Activated CD4-positive, alpha-beta T cell treated with anti-CD3 and anti-CD28 coated beads, Interleukin-2, amount 50 U/mL, for 1 hour (primary cell): ENCODE results near the gene PIERCE2.
A peak's percentile ranks its signal among the peaks of the same experiment; 100 is the strongest.
"Not testable (repeated sequence)": the region's sequence is repeated elsewhere in the genome, so short reads cannot be mapped to it uniquely, and the experiment has no call there.

Source experiments
- DNase-seq: peaks from one replicate; pipeline ENCODE4 v3.0.0-alpha.2; 2020

The PIERCE2 gene, protein sequence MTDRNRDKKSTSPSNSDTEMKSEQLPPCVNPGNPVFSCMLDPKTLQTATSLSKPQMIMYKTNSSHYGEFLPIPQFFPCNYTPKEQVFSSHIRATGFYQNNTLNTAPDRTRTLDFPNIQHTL

DNA sequence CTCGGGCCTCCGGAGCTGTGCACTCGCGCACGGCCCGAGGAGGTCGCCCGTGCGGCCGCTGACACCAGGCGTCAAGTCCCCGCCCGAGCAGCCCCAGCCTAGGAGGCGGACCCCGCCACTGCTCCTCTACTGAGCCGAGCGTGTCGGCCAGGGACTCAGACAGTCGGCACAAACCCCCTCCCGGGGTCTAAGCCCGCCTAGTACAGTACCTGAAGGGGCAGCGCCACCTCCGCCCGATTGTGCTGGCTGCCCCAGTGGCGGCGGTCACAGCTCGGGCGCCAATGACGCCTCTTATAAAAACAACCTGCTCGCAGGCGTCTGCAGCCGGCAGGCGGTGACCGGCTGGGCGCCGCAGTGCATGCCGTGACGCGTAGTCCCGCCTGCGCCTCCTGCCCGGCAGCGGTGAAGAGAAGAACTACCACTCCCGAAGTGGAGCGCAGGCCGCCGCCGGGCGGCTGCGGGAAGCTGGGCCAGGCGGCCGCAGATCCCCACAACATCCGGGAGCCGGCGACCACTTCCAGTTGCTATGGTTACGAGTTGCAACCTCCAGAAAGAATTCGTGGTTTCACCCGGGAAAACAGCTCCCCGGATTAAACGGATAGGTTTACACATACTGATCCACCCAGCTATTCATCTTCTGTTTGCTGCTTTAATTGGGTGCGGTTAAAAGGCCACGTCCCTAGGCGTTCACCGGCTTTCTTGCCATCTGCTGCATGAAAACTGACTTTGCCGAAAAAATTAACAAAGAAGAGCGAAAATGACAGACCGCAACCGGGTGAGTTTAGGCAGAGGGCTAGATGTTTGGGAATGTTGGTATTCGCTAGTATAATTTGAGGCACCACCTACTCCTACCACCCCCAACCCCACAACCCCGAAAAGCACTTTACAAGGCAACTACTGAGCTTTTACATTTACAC, at the start of gene PIERCE2, which contains the start of gene CCPG1:
TSS of gene PIERCE2 (plus strand) at position 484 of the 917 bp plus-strand sequence. CDS start at position 758, 274 bp downstream.
TSS of gene CCPG1 (minus strand) at position 348 of the 917 bp plus-strand sequence. CDS start 18,935 bp downstream, outside the sequence.
- DNase-seq, result peak; percentile 84

DNA sequence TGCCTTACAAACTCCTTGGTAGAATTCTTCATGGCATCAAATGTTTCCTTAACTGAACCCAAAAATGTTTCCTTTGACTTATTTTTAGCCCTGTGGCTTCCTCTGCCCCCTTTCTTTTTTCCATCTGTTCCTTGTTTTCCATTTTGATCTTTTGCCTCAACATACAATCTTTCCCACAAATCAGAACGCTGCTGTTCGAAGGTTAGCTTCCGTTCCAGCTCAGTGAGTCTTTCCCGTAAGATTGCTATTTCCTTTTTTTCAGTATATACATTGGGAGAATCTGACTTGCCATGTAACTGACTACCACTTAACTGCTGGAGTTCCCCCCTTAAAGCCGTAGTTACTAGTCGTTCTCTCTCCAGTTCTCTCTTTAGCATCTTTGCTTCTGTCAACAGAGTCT, 48.0 kb upstream of the PIERCE2 start:
- no peak for DNase-seq

DNA sequence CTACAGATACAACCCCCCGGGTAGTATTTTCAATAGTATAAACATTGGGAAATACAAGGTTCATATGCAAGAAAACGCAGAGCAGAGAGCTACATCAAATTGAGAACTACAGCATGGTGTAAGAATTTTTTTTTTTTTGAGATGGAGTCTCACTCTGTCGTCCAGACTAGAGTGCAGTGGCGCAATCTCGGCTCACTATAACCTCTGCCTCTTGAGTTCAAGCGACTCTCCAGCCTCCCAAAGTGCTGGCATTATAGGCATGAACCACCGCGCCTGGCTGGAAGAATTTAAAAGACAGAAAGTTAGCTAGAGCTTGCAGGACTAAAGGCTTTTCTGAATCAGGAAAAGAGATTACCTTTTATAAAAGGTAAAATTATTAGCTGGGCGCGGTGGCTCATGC, 47.2 kb upstream of the PIERCE2 start:
- no peak for DNase-seq

DNA sequence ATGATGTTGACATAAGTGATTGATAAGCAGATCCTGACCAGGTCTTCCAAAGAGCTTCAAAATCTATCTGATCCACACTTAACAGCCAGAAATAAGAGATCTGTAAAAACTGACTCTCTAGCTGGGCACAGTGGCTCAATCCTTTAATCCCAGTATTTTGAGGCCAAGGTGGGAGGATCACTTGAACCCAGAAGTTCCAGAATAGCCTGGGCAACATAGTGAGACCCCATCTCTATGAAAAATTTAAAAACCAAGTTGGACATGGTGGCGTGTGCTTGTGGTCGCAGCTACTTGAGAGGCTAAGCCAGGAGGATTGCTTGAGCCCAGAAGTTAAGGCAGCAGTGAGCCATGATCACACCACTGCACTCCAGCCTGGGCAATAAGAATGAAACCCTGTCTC, 45.7 kb upstream of the PIERCE2 start:
- DNase-seq, result no peak

DNA sequence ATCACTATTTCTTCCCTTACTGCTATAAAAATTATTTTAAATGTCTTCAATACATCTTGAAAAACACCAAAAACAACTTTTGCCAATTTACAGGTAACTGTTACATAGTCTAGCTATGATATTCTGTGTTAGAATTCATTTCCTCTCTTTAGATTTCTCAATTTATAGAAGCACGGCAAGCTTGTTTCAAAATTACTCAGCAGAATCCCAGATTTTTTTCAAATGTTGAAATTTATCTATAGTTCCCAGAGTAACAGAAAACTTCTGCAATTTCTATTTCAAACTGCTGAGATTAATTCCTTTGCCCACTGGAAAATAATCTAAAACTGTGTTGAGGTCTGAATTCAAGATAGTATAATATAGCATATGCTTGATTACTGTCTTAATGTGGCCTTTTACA, 41.3 kb upstream of the PIERCE2 start:
- no peak for DNase-seq

DNA sequence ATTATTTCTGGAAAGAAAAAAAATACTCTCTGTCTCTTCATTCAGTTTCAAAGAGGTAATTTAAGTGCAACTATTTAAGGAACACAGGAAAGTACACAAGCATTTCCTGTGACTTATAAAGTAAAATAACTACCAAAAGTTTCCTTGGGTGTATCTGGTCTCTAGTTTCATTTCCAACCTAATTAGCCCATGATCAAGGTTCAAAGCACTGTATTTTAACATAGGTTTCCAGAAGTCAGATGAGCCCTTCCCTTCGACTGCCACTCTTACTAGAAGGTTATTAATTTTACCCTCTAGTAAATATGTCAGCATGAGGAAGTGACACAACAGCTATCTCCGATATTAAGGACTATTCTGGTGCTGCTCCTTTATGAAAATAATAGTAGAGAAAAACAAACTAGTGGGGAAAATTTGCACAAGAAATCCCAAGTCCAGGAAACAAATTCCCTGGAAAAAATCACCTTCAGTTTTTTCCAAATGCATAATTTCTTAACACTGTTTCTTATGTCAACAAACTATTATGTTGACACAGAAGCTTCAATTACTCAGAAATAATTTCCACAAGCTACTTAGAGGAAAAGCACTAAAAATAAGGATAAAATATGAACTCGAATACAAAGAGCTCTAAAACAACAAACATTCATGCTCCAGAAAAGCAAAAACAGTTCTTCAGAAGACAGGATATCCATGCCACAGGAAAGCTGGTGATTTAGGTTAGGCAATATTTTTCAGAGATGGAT, 35.4 kb upstream of the PIERCE2 start:
- DNase-seq, result no peak

DNA sequence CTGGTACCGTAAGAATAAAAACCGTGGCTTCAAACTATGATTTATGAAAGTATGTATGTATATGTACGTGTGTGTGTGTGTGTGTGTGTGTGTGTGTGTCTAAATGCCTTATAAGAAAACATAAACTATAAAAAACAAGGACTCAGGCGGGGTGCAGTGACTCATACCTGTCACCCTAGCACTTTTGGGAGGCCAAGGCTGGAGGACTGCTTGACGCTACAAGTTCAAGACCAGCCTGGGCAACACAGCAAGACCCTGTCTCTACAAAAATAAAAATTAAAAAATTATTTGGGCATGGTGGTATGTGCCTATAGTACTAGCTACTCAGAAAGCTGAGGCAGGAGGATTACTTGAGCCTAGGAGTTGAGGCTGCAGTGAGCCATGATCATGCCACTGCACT, 29.2 kb upstream of the PIERCE2 start:
- no peak for DNase-seq

DNA sequence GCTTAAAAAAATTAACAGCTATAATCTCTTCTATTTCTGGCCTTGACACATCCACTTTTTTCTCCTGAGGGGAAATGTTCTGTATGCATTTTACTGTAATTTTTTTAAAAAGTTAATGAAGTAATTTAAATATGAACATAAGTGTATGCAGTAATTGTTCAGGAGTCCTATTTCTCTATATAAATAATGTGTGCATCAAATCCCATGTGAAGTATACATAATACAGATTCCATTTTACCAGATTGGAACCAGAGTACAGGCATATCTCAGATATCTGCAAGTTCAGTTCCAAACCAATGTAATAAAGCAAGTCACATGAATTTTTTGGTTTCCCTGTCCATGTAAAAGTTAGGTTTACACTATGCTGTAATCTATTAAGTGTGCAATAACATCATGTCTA, 26.7 kb upstream of the PIERCE2 start:
- DNase-seq, result no peak

DNA sequence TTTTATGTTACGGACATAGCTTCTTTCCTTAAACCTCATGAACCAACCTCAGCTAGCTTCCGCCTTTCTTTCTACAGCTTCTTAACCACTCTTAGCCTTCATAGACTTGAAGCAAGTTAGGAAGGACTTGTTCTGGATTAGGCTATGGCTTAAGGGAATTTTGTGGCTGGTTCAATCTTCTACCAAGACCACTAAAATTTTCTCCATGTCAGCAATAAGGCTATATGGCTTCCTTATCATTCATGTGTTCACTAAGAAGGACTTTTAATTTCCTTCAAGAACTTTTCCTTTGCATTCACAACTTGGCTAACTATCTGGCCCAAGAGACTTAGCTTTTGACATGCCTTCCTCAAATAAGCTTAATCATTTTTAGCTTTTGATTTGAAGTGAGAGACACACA, 24.6 kb upstream of the PIERCE2 start:
- DNase-seq, result no peak

DNA sequence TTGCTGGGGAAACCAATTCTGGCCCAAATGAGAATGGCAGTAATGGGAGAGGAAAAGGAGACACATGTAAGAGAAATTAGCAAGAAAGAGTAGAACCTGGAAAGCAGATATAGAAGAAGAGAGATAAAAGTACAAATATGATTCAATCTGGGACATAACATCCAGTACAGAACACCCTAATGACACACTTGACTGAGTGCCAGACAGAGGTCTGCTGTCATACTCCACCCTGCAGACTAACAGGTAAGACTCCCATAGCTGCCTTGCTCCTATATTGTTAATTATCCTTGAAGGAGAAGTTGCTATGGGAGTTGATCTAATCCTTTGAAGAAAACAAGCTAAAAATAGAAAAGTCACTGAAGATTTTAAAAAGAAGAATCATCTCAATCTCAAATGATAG, 21.3 kb upstream of the PIERCE2 start:
- DNase-seq, result no peak

DNA sequence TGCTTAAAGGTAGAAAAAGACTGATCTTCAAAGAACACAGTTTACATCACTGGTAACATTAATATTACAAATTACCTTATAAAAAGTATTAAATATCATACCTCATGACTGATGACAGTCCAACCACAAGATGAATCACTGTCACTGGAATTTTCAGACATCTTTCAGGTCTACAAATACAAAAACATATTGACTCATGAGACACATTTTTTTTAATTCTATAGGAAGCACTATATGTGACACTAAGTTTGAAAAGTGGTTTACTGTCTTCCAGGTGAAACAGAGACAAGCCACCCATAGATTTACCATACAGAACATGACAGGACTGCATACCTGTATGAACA, 19.1 kb upstream of the PIERCE2 start:
- no peak for DNase-seq

DNA sequence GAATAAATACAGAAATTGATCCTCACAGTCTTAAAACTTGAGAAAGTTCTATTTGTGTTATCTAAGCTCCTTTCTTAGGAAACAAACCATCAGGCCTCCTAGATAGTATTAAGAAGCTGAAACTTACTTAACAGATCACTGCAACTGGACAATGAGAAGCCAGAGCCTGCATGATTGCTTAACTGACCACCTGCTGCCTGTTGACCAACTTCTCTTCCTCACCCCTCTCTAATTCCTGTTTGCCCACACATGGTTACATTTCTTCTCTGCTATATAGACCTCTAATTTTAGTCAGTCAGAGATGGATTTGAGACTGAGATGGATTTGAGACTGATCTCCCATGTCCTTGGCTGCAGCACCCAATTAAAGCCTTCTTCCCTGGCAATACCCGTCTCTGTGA, 13.6 kb upstream of the PIERCE2 start:
- DNase-seq, result no peak

DNA sequence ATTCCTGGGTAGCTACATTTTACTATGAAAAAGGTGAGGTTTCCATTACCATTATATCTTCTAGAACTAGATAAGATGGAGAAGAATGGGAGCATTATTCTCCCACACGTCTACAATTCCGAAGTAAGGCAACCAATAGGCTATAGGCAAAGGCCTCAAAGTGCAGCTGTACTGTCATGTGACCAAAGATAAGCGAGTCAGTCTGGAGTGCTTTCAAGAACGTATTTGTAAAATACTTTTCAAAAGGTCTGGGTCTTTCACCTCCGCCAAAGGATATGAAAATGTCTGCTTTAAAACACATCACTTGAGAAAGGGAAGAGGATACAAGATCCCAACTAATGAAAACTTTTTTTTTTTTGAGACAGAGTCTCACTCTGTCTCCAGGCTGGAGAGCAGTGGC, 10.1 kb upstream of the PIERCE2 start:
- DNase-seq, result no peak

DNA sequence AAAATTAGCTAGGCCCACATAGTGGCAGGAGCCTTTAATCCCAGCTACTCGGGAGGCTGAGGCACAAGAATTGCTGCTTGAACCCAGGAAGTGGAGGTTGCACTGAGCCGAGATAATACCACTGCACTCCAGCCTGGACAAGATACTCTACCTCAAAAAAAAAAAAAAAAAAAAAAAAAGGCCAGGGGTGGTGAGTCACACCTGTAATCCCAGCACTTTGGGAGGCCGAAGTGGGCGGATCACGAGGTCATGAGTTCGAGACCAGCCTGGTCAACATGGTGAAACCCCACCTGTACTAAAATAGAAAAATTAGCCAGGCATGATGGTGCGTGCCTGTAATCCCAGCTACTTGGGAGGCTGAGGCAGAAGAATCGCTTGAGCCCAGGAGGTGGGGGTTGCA, 8.2 kb upstream of the PIERCE2 start:
- DNase-seq, result not testable (repeated sequence)

DNA sequence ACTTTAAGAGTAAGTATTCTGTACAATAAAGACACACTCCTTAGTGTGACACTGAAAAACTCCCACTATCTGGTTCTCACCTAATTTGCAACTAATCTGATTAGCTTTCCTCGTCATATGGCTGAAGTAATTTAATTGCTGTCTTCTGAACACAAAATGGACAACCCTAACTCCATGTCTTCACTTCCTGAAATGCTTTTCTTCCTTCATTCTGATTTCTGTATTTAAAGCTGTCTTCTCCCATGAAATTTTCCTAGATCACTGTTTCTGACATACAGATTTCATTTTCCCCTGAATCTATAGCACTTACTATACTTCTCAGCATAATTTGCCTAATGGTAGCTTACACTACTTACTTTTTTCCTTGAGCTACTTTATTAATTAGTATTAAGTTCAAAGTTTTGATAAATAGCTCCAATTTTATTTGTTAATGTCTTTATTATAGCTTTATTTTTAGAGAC, 6.5 kb upstream of the PIERCE2 start:
- no peak for DNase-seq

DNA sequence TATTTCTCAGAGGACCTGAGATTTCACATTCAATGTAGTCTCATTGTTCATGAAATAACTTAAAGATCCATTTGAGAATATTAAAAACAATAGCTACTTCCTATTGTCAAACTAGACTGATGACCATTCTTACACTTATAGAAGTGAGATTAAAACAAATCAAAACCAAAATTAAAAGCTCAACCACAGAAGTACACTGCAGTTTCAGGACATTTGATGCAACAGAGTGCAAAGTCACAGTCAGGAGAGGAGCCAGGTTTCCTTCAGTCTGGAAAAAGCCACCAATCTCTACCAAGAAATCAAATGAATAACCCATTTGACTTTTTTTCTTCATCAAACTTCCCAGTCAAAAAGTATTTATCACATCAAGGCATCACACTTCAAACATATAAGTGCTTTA, 5.6 kb upstream of the PIERCE2 start:
- DNase-seq, result no peak

DNA sequence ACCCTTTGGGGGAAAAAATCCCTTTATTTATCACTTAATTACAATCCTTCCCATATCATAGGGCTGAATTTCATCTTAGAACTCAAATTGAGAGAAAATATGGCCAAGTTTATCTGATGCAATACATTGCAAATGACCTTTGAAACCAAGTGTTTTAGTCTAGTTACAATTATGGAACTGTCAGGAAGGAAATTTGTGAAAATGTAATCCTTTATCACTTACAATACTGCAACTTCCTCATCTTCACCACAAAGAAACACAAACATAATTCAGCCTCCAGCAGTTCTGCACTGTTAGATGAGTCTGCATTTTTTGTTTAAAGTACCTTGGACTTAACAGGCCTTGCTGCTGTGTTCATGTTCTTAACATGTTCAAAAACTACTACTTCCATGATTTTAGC, 4.8 kb upstream of the PIERCE2 start:
- DNase-seq, result no peak

DNA sequence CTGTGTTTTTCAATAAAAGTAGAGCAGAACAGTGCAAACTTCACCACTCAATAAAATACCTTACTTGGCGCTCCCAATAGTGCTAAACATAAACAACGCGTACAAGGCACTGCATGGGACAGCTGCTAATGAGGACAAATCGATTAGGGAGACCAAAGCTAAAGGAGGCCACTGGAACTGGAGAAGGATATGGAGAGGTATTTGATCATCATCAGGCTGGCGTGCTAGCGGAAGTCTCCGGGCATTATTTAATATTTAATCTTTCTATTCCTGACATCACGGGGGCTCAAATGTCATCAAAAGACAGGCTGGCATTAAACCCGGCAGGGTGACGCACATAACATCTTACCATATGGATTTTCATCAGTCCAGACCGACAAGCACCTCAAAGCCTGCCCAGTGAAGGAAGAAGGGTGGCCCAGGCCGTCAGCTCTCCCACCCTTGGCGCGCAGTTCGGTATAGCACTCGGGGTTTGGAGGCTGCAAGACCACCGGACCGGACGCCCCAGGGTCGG, 740 bp upstream of the PIERCE2 start:
- no peak for DNase-seq

DNA sequence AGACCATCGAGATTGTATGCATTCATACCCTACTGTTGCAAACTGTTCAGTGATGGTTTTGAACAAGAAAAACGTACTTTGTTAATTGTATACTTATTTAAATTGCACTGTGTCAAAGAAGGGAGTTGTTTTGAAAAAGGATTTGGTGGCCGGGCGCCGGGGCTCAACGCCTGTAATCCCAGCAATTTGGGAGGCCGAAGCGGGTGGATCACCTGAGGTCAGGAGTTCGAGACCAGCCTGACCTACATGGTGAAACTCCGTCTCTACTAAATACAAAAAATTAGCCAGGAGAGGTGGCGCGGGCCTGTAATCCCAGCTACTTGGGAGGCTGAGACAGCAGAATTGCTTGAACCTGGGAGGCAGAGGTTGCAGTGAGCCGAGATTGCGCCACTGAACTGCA, 681 bp downstream of the PIERCE2 start:
- not testable (repeated sequence) for DNase-seq

DNA sequence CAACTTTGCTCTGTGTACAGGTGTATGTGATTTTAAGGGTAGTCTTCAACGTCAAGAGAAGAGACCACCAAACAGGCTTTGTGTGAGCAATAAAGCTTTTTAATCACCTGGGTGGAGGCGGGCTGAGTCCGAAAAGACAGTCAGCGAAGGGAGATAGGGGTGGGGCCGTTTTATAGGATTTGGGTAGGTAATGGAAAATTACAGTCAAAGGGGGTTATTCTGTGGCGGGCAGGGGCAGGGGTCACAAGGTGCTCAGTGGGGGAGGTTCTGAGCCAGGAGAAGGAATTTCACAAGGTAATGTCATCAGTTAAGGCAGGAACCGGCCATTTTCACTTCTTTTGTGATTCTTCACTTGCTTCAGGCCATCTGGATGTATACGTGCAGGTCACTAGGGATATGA, 9.4 kb downstream of the PIERCE2 start:
- DNase-seq, result not testable (repeated sequence)

DNA sequence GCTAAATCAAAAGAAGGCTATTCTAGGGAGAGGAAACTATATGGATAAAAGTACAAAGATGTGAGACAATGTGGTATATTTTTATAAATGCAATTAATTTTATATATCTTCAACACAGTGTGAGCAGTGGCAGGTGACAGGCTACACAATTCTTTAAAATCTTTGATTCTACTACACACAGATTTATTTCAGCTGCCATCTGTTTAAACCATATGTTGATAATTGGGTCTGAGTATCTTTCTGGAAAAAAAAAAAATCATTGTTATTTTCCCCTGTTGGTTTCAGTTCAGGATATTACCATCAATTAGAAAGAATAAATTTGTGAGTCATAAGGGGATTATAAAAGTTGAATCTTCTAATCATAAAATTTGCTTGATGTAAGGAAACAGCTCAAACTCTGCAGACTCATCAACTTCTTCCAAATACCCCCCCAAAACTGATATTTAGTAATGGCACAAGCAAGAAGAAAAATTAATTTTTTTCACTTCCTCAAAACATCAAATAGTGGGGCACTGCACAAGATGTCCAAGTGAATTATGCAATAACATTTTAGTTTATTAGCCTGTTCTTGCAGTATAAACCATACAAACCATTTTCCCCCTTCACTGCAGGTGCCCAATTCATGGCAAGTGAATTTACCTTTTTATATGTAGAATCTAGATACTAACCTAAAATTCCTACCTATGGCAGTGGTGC, 12.0 kb downstream of the PIERCE2 start:
- no peak for DNase-seq

DNA sequence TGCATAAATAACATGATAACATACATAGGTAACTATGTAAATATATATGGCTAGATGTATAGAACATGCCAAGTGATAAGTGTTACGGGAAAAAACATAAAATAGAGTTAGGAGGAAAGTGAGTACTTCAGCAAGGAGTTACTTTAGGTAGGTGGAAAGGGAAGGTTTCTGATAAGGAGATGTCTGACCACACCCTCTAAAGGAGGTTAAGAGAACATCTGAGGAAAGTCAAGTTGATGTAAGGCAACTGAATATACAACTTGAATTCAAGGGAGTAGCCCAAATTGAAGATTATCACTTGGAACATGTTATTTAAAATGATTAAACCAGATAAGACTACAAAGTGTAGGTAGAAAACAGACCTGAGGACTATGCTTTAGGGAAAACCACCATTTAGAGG, 13.8 kb downstream of the PIERCE2 start:
- DNase-seq, result no peak
